HepG2 (cell line): ENCODE results near the gene MED9. TPM values are rescaled to one million over a fixed set of nuclear protein-coding genes. Genes with fewer than 3 reads are reported as not detected.
A peak's percentile ranks its signal among the peaks of the same experiment; 100 is the strongest.

Experiments used
- CHD4 ChIP-seq: fragments of 200-600 bp; sonication (generic); IDR thresholded peaks from 2 replicates; pipeline ENCODE4 v1.7.0; 2017; ENCODE audit warnings: mild to moderate bottlenecking, low read length, borderline replicate concordance
- FOSL1 ChIP-seq: sonication (generic); formaldehyde crosslinking; IDR thresholded peaks from 2 replicates; pipeline ENCODE4 v1.9.0; 2021; ENCODE audit warnings: missing genetic modification reagents, borderline replicate concordance
- KMT2B ChIP-seq: IDR thresholded peaks from 2 replicates; pipeline ENCODE4 v1.6.1; 2016; ENCODE audit warnings: missing genetic modification reagents, missing compliant biosample characterization
- MAFF ChIP-seq: IDR thresholded peaks from 2 replicates; pipeline ENCODE4 v1.6.1; 2011; ENCODE audit warnings: low read depth, low read length, improper control_type of control experiment
- MEF2D ChIP-seq: sonication (generic); formaldehyde crosslinking; IDR thresholded peaks from 2 replicates; pipeline ENCODE4 v1.5.1; 2020; ENCODE audit warnings: mild to moderate bottlenecking, missing genetic modification reagents
- RCOR2 ChIP-seq: IDR thresholded peaks from 2 replicates; pipeline ENCODE4 v1.6.1; 2016; ENCODE audit warnings: missing biosample characterization, missing genetic modification reagents
- SMARCC2 ChIP-seq: fragments of 450-650 bp; IDR thresholded peaks from 2 replicates; pipeline ENCODE4 v1.6.1; 2017; ENCODE audit warnings: antibody characterized with exemption, mild to moderate bottlenecking
- SMARCE1 ChIP-seq: fragments of 450-650 bp; IDR thresholded peaks from 2 replicates; pipeline ENCODE4 v1.6.1; 2017; ENCODE audit warnings: borderline replicate concordance
- SOX6 ChIP-seq, 2 experiments: fragments of 450-650 bp in 1 of 2; sonication (generic) in 1 of 2; formaldehyde crosslinking in 1 of 2; IDR thresholded peaks; 2 replicates each; pipeline versions ENCODE4 v1.4.0 to v1.6.1; 2017 to 2020; ENCODE audit warnings: antibody characterized with exemption in 1 of 2, mild to moderate bottlenecking in 1 of 2, missing genetic modification reagents in 1 of 2
- TBP ChIP-seq: sonication (generic); formaldehyde crosslinking; IDR thresholded peaks from 2 replicates; pipeline ENCODE4 v1.5.0; 2020; ENCODE audit warnings: missing genetic modification reagents
- TBX2 ChIP-seq: sonication (generic); formaldehyde crosslinking; IDR thresholded peaks from 2 replicates; pipeline ENCODE4 v1.5.0; 2020; ENCODE audit warnings: missing genetic modification reagents, mild to moderate bottlenecking, borderline replicate concordance
- WIZ ChIP-seq: sonication (generic); formaldehyde crosslinking; IDR thresholded peaks from 2 replicates; pipeline ENCODE4 v1.5.1; 2020; ENCODE audit warnings: mild to moderate bottlenecking, missing genetic modification reagents
- ZBTB37 ChIP-seq: sonication (generic); formaldehyde crosslinking; IDR thresholded peaks from 2 replicates; pipeline ENCODE4 v1.4.0; 2020; ENCODE audit warnings: mild to moderate bottlenecking, missing genetic modification reagents
- ZBTB8A ChIP-seq: sonication (generic); formaldehyde crosslinking; IDR thresholded peaks from 2 replicates; pipeline ENCODE4 v1.4.0; 2020; ENCODE audit warnings: mild to moderate bottlenecking, low read depth, missing genetic modification reagents, borderline replicate concordance
- ZNF136 ChIP-seq: sonication (generic); formaldehyde crosslinking; IDR thresholded peaks from 2 replicates; pipeline ENCODE4 v1.8.1; 2022; ENCODE audit warnings: low read depth, mild to moderate bottlenecking, moderate library complexity, missing genetic modification reagents
- ZNF205 ChIP-seq: IDR thresholded peaks from 2 replicates; pipeline ENCODE4 v1.6.1; 2018; ENCODE audit warnings: missing biosample characterization, missing genetic modification reagents
- ZNF672 ChIP-seq: sonication (generic); formaldehyde crosslinking; IDR thresholded peaks from 2 replicates; pipeline ENCODE4 v1.8.1; 2022; ENCODE audit warnings: missing genetic modification reagents
- polyA plus RNA-seq, 8 experiments: library from polyadenylated mRNA; depleted of rRNA in 3 of 8; stranded (reverse) in 7 of 8; unstranded in 1 of 8; fragments of >200 nt; fragmentation: Illumina TruSeq in 4 of 8; extraction: Trizol in 4 of 8; gene quantifications; 2 replicates each; pipeline versions ENCODE4 v1.2.1 to v1.2.3, GENCODE V29; 2011 to 2016; ENCODE audit warnings: low read depth in 4 of 8, missing spikeins in 1 of 8, mixed read lengths in 1 of 8; ENCODE audit not compliant: insufficient read depth in 1 of 8
- total RNA-seq, 5 experiments: library from RNA; depleted of rRNA; stranded (reverse); fragments of >200 nt; fragmentation: Illumina TruSeq; extraction: Trizol; gene quantifications; 2 replicates each; pipeline ENCODE4 v1.2.3, GENCODE V29; 2016; ENCODE audit warnings: low read depth in 1 of 5
- TF ChIP-seq, protein P1 (sequence below): sonication (generic); formaldehyde crosslinking; IDR thresholded peaks from 2 replicates; pipeline ENCODE4 v1.8.0; 2022; ENCODE audit warnings: missing genetic modification reagents, mild to moderate bottlenecking, inconsistent platforms, borderline replicate concordance
- TF ChIP-seq, protein P2 (sequence below): sonication (generic); formaldehyde crosslinking; IDR thresholded peaks from 2 replicates; pipeline ENCODE4 v1.4.0; 2020; ENCODE audit warnings: missing genetic modification reagents, borderline replicate concordance
- TF ChIP-seq, protein P3 (sequence below): IDR thresholded peaks from 2 replicates; pipeline ENCODE4 v1.4.0; 2020; ENCODE audit warnings: mild to moderate bottlenecking, missing genetic modification reagents

Gene MED9
- total and polyA plus RNA-seq, 2 of the 13 experiments (the other 11 are each of a cell fraction or from before 2014, with no cell fraction given), result 11.9 to 15.1 TPM

- TF ChIP-seq CHD4 (peak; percentile 90; the same call in 1 of the 2 replicates), ZNF136 (no peak; the same call in 1 of the 2 replicates), ZBTB8A (no peak), SMARCC2 (no peak), TBX2 (peak; percentile 90), TBP (CRISPR knock-in tag) (no peak), WIZ (CRISPR knock-in tag) (no peak), SOX6 (IDR thresholded peaks at IDR 0.05) (no peak), SOX6 (CRISPR knock-in tag; IDR thresholded peaks at IDR 0.05) (peak; percentile 94), MAFF (peak; percentile 86), SMARCE1 (no peak), ZNF672 (CRISPR knock-in tag) (no peak), FOSL1 (no peak), ZBTB37 (CRISPR knock-in tag) (peak; percentile 90), MEF2D (peak; percentile 100), ZNF205 (CRISPR knock-in tag) (peak; percentile 75; the same call in 1 of the 2 replicates), KMT2B (CRISPR knock-in tag) (no peak), RCOR2 (CRISPR knock-in tag) (peak; percentile 81)
- TF ChIP-seq, protein P1, sequence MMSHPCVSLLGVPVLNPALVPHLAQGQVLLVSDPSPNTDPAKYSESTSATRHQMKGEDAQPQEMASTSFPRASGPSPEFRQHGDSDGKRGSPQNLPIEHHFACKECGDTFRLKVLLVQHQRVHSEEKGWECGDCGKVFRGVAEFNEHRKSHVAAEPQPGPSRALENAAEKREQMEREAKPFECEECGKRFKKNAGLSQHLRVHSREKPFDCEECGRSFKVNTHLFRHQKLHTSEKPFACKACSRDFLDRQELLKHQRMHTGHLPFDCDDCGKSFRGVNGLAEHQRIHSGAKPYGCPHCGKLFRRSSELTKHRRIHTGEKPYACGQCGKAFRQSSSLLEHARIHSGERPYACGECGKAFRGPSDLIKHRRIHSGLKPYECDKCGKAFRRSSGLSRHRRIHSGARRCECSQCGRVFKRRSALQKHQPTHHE (CRISPR knock-in tag), result no peak
- TF ChIP-seq, protein P2, sequence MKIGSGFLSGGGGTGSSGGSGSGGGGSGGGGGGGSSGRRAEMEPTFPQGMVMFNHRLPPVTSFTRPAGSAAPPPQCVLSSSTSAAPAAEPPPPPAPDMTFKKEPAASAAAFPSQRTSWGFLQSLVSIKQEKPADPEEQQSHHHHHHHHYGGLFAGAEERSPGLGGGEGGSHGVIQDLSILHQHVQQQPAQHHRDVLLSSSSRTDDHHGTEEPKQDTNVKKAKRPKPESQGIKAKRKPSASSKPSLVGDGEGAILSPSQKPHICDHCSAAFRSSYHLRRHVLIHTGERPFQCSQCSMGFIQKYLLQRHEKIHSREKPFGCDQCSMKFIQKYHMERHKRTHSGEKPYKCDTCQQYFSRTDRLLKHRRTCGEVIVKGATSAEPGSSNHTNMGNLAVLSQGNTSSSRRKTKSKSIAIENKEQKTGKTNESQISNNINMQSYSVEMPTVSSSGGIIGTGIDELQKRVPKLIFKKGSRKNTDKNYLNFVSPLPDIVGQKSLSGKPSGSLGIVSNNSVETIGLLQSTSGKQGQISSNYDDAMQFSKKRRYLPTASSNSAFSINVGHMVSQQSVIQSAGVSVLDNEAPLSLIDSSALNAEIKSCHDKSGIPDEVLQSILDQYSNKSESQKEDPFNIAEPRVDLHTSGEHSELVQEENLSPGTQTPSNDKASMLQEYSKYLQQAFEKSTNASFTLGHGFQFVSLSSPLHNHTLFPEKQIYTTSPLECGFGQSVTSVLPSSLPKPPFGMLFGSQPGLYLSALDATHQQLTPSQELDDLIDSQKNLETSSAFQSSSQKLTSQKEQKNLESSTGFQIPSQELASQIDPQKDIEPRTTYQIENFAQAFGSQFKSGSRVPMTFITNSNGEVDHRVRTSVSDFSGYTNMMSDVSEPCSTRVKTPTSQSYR (CRISPR knock-in tag), result peak; percentile 42; the same call in 1 of the 2 replicates
- TF ChIP-seq, protein P3, sequence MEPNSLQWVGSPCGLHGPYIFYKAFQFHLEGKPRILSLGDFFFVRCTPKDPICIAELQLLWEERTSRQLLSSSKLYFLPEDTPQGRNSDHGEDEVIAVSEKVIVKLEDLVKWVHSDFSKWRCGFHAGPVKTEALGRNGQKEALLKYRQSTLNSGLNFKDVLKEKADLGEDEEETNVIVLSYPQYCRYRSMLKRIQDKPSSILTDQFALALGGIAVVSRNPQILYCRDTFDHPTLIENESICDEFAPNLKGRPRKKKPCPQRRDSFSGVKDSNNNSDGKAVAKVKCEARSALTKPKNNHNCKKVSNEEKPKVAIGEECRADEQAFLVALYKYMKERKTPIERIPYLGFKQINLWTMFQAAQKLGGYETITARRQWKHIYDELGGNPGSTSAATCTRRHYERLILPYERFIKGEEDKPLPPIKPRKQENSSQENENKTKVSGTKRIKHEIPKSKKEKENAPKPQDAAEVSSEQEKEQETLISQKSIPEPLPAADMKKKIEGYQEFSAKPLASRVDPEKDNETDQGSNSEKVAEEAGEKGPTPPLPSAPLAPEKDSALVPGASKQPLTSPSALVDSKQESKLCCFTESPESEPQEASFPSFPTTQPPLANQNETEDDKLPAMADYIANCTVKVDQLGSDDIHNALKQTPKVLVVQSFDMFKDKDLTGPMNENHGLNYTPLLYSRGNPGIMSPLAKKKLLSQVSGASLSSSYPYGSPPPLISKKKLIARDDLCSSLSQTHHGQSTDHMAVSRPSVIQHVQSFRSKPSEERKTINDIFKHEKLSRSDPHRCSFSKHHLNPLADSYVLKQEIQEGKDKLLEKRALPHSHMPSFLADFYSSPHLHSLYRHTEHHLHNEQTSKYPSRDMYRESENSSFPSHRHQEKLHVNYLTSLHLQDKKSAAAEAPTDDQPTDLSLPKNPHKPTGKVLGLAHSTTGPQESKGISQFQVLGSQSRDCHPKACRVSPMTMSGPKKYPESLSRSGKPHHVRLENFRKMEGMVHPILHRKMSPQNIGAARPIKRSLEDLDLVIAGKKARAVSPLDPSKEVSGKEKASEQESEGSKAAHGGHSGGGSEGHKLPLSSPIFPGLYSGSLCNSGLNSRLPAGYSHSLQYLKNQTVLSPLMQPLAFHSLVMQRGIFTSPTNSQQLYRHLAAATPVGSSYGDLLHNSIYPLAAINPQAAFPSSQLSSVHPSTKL, result peak; percentile 98
Observed at GRCh38 chr17:17538417-17539391, 61.9 kb downstream of the MED9 start (continued).
